ENCODE data around the gene LCE2B. TPM values are rescaled to one million over a fixed set of nuclear protein-coding genes. Genes with fewer than 3 reads are reported as not detected.

Gene LCE2B
- total and polyA plus RNA-seq, 2 donors from 2014 or later, result not detected

- no peaks in the 10 kb centered on the region for H3K36me3 ChIP-seq (ENCODE audit: control insufficient read depth in 2 of 3, insufficient read depth in 3 of 3, low read length in 3 of 3)
- H3K27me3 ChIP-seq (ENCODE audit: control insufficient read depth, insufficient read depth, low read length), result no peaks in the 10 kb centered on the region
- H3K9me3 ChIP-seq (ENCODE audit: control insufficient read depth in 2 of 3, insufficient read depth in 1 of 3, low read length in 3 of 3), result no peaks in the 10 kb centered on the region
- no peaks in the 10 kb centered on the region for H3K4me1 ChIP-seq (ENCODE audit: control insufficient read depth in 2 of 3, insufficient read depth in 2 of 3, low read depth in 1 of 3, low read length in 3 of 3)
- FAIRE-seq, result no peak
- no peak overlapping the region for H3K27ac ChIP-seq (ENCODE audit: low read depth in 2 of 2, low read length in 2 of 2)
- DNase-seq, result no peak
- peak; percentile 46 for TF ChIP-seq CTCF (IDR thresholded peaks at IDR 0.05; ENCODE audit: borderline replicate concordance, extremely low read depth, insufficient read depth)
- no peak overlapping the region for H3K9ac ChIP-seq (ENCODE audit: low read length in 3 of 3)
- intact Hi-C loops (cut with DNase I), result no loop called here
- H3K4me3 ChIP-seq (ENCODE audit: low read length in 3 of 3), result no peak overlapping the region
Measured at GRCh38 chr1:152735648-152736047, 49.7 kb downstream of the LCE2B start.

Other genes starting within 250 kb of the LCE2B start
- gene LCE5A, start 175.3 kb upstream of the LCE2B start, total RNA-seq, result not detected
- not detected for gene LCE5A, start 175.3 kb upstream of the LCE2B start, polyA plus RNA-seq (ENCODE audit: insufficient read depth, low read depth, low replicate concordance)
- not detected for gene CRCT1, start 171.6 kb upstream of the LCE2B start, total RNA-seq
- gene CRCT1, start 171.6 kb upstream of the LCE2B start, polyA plus RNA-seq (ENCODE audit: insufficient read depth, low read depth, low replicate concordance), result not detected
- not detected for gene LCE3E, start 119.3 kb upstream of the LCE2B start, total RNA-seq
- gene LCE3E, start 119.3 kb upstream of the LCE2B start, polyA plus RNA-seq (ENCODE audit: insufficient read depth, low read depth, low replicate concordance), result not detected
- not detected for gene LCE3D, start 105.6 kb upstream of the LCE2B start, total RNA-seq
- gene LCE3D, start 105.6 kb upstream of the LCE2B start, polyA plus RNA-seq (ENCODE audit: insufficient read depth, low read depth, low replicate concordance), result not detected
- gene LCE3C, start 85.9 kb upstream of the LCE2B start, total RNA-seq, result not detected
- not detected for gene LCE3C, start 85.9 kb upstream of the LCE2B start, polyA plus RNA-seq (ENCODE audit: insufficient read depth, low read depth, low replicate concordance)
- gene LCE3B, start 72.3 kb upstream of the LCE2B start, total RNA-seq, result not detected
- gene LCE3B, start 72.3 kb upstream of the LCE2B start, polyA plus RNA-seq (ENCODE audit: insufficient read depth, low read depth, low replicate concordance), result not detected
- gene LCE3A, start 63.0 kb upstream of the LCE2B start, total RNA-seq, result not detected
- gene LCE3A, start 63.0 kb upstream of the LCE2B start, polyA plus RNA-seq (ENCODE audit: insufficient read depth, low read depth, low replicate concordance), result not detected
- gene LCE2D, start 22.7 kb upstream of the LCE2B start, total RNA-seq, result not detected
- gene LCE2D, start 22.7 kb upstream of the LCE2B start, polyA plus RNA-seq (ENCODE audit: insufficient read depth, low read depth, low replicate concordance), result not detected
- gene LCE2C, start 10.8 kb upstream of the LCE2B start, total RNA-seq, result not detected
- not detected for gene LCE2C, start 10.8 kb upstream of the LCE2B start, polyA plus RNA-seq (ENCODE audit: insufficient read depth, low read depth, low replicate concordance)
- not detected for gene LCE2A, start 12.2 kb downstream of the LCE2B start, total RNA-seq
- gene LCE2A, start 12.2 kb downstream of the LCE2B start, polyA plus RNA-seq (ENCODE audit: insufficient read depth, low read depth, low replicate concordance), result not detected
- gene LCE4A, start 22.0 kb downstream of the LCE2B start, total RNA-seq, result not detected
- gene LCE4A, start 22.0 kb downstream of the LCE2B start, polyA plus RNA-seq (ENCODE audit: insufficient read depth, low read depth, low replicate concordance), result not detected
- not detected for gene KPRP, start 71.9 kb downstream of the LCE2B start, total RNA-seq
- not detected for gene KPRP, start 71.9 kb downstream of the LCE2B start, polyA plus RNA-seq (ENCODE audit: insufficient read depth, low read depth, low replicate concordance)
- not detected for gene LCE1F, start 89.0 kb downstream of the LCE2B start, total RNA-seq
- not detected for gene LCE1F, start 89.0 kb downstream of the LCE2B start, polyA plus RNA-seq (ENCODE audit: insufficient read depth, low read depth, low replicate concordance)
- not detected for gene LCE1E, start 100.1 kb downstream of the LCE2B start, total RNA-seq
- not detected for gene LCE1E, start 100.1 kb downstream of the LCE2B start, polyA plus RNA-seq (ENCODE audit: insufficient read depth, low read depth, low replicate concordance)
- gene LCE1D, start 110.6 kb downstream of the LCE2B start, total RNA-seq, result not detected
- gene LCE1D, start 110.6 kb downstream of the LCE2B start, polyA plus RNA-seq (ENCODE audit: insufficient read depth, low read depth, low replicate concordance), result not detected
- gene LCE1C, start 120.5 kb downstream of the LCE2B start, total RNA-seq, result not detected
- not detected for gene LCE1C, start 120.5 kb downstream of the LCE2B start, polyA plus RNA-seq (ENCODE audit: insufficient read depth, low read depth, low replicate concordance)
- not detected for gene LCE1B, start 125.8 kb downstream of the LCE2B start, total RNA-seq
- gene LCE1B, start 125.8 kb downstream of the LCE2B start, polyA plus RNA-seq (ENCODE audit: insufficient read depth, low read depth, low replicate concordance), result not detected
- gene LCE1A, start 141.3 kb downstream of the LCE2B start, total RNA-seq, result not detected
- not detected for gene LCE1A, start 141.3 kb downstream of the LCE2B start, polyA plus RNA-seq (ENCODE audit: insufficient read depth, low read depth, low replicate concordance)
- not detected for gene LCE6A, start 156.7 kb downstream of the LCE2B start, total RNA-seq
- gene LCE6A, start 156.7 kb downstream of the LCE2B start, polyA plus RNA-seq (ENCODE audit: insufficient read depth, low read depth, low replicate concordance), result not detected
- gene LCE7A, start 173.9 kb downstream of the LCE2B start, total RNA-seq, result not detected
- not detected for gene LCE7A, start 173.9 kb downstream of the LCE2B start, polyA plus RNA-seq (ENCODE audit: insufficient read depth, low read depth, low replicate concordance)
- gene SMCP, start 192.2 kb downstream of the LCE2B start, total RNA-seq, result not detected
- gene SMCP, start 192.2 kb downstream of the LCE2B start, polyA plus RNA-seq (ENCODE audit: insufficient read depth, low read depth, low replicate concordance), result not detected
- not detected for gene IVL, start 222.4 kb downstream of the LCE2B start, total RNA-seq
- gene IVL, start 222.4 kb downstream of the LCE2B start, polyA plus RNA-seq (ENCODE audit: insufficient read depth, low read depth, low replicate concordance), result not detected

Measured in kidney (tissue), 14 donors.